Forelimb muscle (tissue), 1 donor: ENCODE measurements around the gene STRA6. TPM values are rescaled to one million over a fixed set of nuclear protein-coding genes. Genes with fewer than 3 reads are reported as not detected.

Experiments used
- DNase-seq: peaks from one replicate; pipeline ENCODE4 v3.0.0-alpha.2; 2013; ENCODE audit warnings: low read depth
- polyA plus RNA-seq: library from polyadenylated mRNA; unstranded; fragments of 120-200 nt; gene quantifications from one replicate; pipeline ENCODE4 v1.2.1, GENCODE V29; 2013; ENCODE audit not compliant: insufficient read length

Gene STRA6
- polyA plus RNA-seq: 0.97 TPM

- DNase-seq: no peak
These were observed at the start of gene STRA6 for GRCh38 chr15:74202452-74203401. STRA6 (minus strand) TSS chr15:74202787; CDS start chr15:74202267, 520 bp downstream.

GRCh38 chr15:74252291-74252690 lies 49.7 kb upstream of the STRA6 start:
- no peak for DNase-seq

GRCh38 chr15:74251131-74251811 lies 48.7 kb upstream of the STRA6 start:
- no peak for DNase-seq

GRCh38 chr15:74250266-74250665 lies 47.7 kb upstream of the STRA6 start:
- DNase-seq: no peak

GRCh38 chr15:74245342-74245931 lies 42.9 kb upstream of the STRA6 start:
- no peak for DNase-seq

- DNase-seq: no peak
These were observed 42.3 kb upstream of the STRA6 start for GRCh38 chr15:74244822-74245341.

- DNase-seq: no peak
These were observed 40.8 kb upstream of the STRA6 start for GRCh38 chr15:74243431-74243830.

GRCh38 chr15:74242441-74243185 lies 40.0 kb upstream of the STRA6 start:
- no peak for DNase-seq

GRCh38 chr15:74240897-74241614 lies 38.5 kb upstream of the STRA6 start:
- no peak for DNase-seq

- no peak for DNase-seq
These were observed 37.5 kb upstream of the STRA6 start for GRCh38 chr15:74240002-74240568.

- no peak for DNase-seq
These were observed 36.6 kb upstream of the STRA6 start for GRCh38 chr15:74239051-74239705.

- no peak for DNase-seq
These were observed 33.4 kb upstream of the STRA6 start, which contains the start of gene CCDC33 for GRCh38 chr15:74235962-74236361. CCDC33 (plus strand) TSS chr15:74236326; CDS start chr15:74236720, 394 bp downstream.

GRCh38 chr15:74234598-74234875 lies 31.9 kb upstream of the STRA6 start:
- DNase-seq: no peak

- no peak for DNase-seq
These were observed 31.4 kb upstream of the STRA6 start for GRCh38 chr15:74233851-74234597.

GRCh38 chr15:74233373-74233772 lies 30.8 kb upstream of the STRA6 start:
- DNase-seq: no peak

- DNase-seq: no peak
These were observed 28.9 kb upstream of the STRA6 start for GRCh38 chr15:74231475-74231874.

GRCh38 chr15:74229686-74230085 lies 27.1 kb upstream of the STRA6 start:
- no peak for DNase-seq

- no peak for DNase-seq
These were observed 26.1 kb upstream of the STRA6 start for GRCh38 chr15:74228723-74229081.

- no peak for DNase-seq
These were observed 25.6 kb upstream of the STRA6 start for GRCh38 chr15:74227968-74228722.
